Endothelial cell of umbilical vein (primary cell): Measurements from ENCODE around the gene BMX. TPM values are rescaled to one million over a fixed set of nuclear protein-coding genes. Genes with fewer than 3 reads are reported as not detected.

Experiments used
- BruUV-seq: library from RNA; stranded (reverse); fragments of 400-500 nt; replicated peaks from 2 replicates; lab custom pipeline; 2021; lab: Mats Ljungman, UMichigan
- CTCF ChIA-PET: fragments of 300-600, 350-600 bp; sonication (Branson Sonifier 250); formaldehyde crosslinking; loops from one replicate; lab custom pipeline; 2021; ENCODE audit warnings: antibody characterized with exemption, inconsistent platforms; lab: Charles Lee
- POLR2A ChIA-PET: fragments of 300-600, 350-600 bp; sonication (Branson Sonifier 250); formaldehyde crosslinking; loops from one replicate; lab custom pipeline; 2021; ENCODE audit warnings: antibody characterized with exemption, inconsistent platforms; lab: Charles Lee
- DNase-seq: peaks from one replicate; pipeline ENCODE4 v3.0.0-alpha.2; 2011; ENCODE audit warnings: low read depth, low spot score
- FAIRE-seq: peaks from 2 replicates; lab custom pipeline; 2011; peaks lifted over from hg19 to GRCh38; lab: Jason Lieb, UNC
- H2AFZ ChIP-seq: 2 replicates; pipeline ENCODE4 v1.6.0; 2012; ENCODE audit warnings: low read depth, low read length, control low read depth, inconsistent platforms
- H3K27ac ChIP-seq: 2 replicates; pipeline ENCODE4 v1.5.1; 2011; ENCODE audit warnings: low read depth, mild to moderate bottlenecking, control low read depth, low read length, moderate library complexity; ENCODE audit not compliant: insufficient read depth
- H3K27me3 ChIP-seq, 2 experiments: 2 replicates each; pipeline versions ENCODE4 v1.6.0 to v1.6.1; 2011; ENCODE audit warnings: low read length in 2 of 2, mixed read lengths in 1 of 2; ENCODE audit not compliant: control insufficient read depth in 2 of 2, insufficient read depth in 2 of 2
- H3K36me3 ChIP-seq, 2 experiments: 2 replicates in 1 of 2; 3 replicates in 1 of 2; pipeline ENCODE4 v1.5.1; 2011; ENCODE audit warnings: low read length in 2 of 2, mild to moderate bottlenecking in 1 of 2, moderate library complexity in 1 of 2; ENCODE audit not compliant: control insufficient read depth in 2 of 2, insufficient read depth in 2 of 2; ENCODE audit errors: extremely low read depth in 1 of 2
- H3K4me1 ChIP-seq: 3 replicates; pipeline ENCODE4 v1.5.1; 2011; ENCODE audit warnings: mild to moderate bottlenecking, low read length; ENCODE audit not compliant: control insufficient read depth, insufficient read depth; ENCODE audit errors: extremely low read depth
- H3K4me2 ChIP-seq: 2 replicates; pipeline ENCODE4 v1.6.1; 2011; ENCODE audit warnings: low read length, control low read depth, mixed read lengths; ENCODE audit not compliant: insufficient read depth
- H3K4me3 ChIP-seq, 3 experiments: fragments of 200-600 bp in 1 of 3; sonication (generic), shearing (Covaris generic) in 1 of 3; replicated peaks in 1 of 3; 2 replicates each; pipeline ENCODE4 v1.5.1; 2011 to 2016; ENCODE audit warnings: control low read depth in 3 of 3, low read length in 3 of 3, mild to moderate bottlenecking in 2 of 3, inconsistent platforms in 1 of 3, low read depth in 1 of 3, moderate library complexity in 1 of 3; ENCODE audit not compliant: insufficient read depth in 1 of 3
- H3K79me2 ChIP-seq: 2 replicates; pipeline ENCODE4 v1.6.0; 2012; ENCODE audit warnings: low read length, inconsistent platforms; ENCODE audit not compliant: control insufficient read depth, insufficient read depth
- H3K9ac ChIP-seq: replicated peaks from 2 replicates; pipeline ENCODE3; 2011; ENCODE audit warnings: low read length, control low read depth; ENCODE audit not compliant: insufficient read depth; ENCODE audit errors: extremely low read depth
- H3K9me1 ChIP-seq: replicated peaks from 3 replicates; pipeline ENCODE4 v1.6.0; 2011; ENCODE audit warnings: mild to moderate bottlenecking, low read length; ENCODE audit not compliant: control insufficient read depth, insufficient read depth; ENCODE audit errors: extremely low read depth
- H3K9me3 ChIP-seq: replicated peaks from 2 replicates; pipeline ENCODE4 v1.5.1; 2012; ENCODE audit warnings: low read length, inconsistent platforms; ENCODE audit not compliant: control insufficient read depth, insufficient read depth
- H4K20me1 ChIP-seq: replicated peaks from 2 replicates; pipeline ENCODE3; 2011; ENCODE audit warnings: mild to moderate bottlenecking, low read length; ENCODE audit not compliant: control insufficient read depth, insufficient read depth; ENCODE audit errors: extremely low read depth
- CTCF ChIP-seq, 2 donors: IDR thresholded peaks; 1 replicate in 1 of 2; 2 replicates in 1 of 2; pipeline ENCODE4 v1.5.1; 2011; ENCODE audit warnings: low read length in 2 of 2, mild to moderate bottlenecking in 2 of 2, moderate library complexity in 2 of 2, control low read depth in 1 of 2, inconsistent platforms in 1 of 2, low read depth in 1 of 2; ENCODE audit not compliant: insufficient read depth in 1 of 2; ENCODE audit errors: extremely low read depth in 1 of 2
- EZH2 ChIP-seq: IDR thresholded peaks from 2 replicates; pipeline ENCODE4 v1.6.1; 2012; ENCODE audit warnings: borderline replicate concordance, low read depth, mild to moderate bottlenecking, moderate library complexity, low read length, inconsistent platforms; ENCODE audit not compliant: severe bottlenecking
- FOS ChIP-seq: IDR thresholded peaks from 2 replicates; pipeline ENCODE4 v1.6.1; 2011; ENCODE audit warnings: mild to moderate bottlenecking, low read length, moderate library complexity, borderline replicate concordance; ENCODE audit not compliant: insufficient read depth
- GATA2 ChIP-seq: IDR thresholded peaks from 2 replicates; pipeline ENCODE4 v1.7.0; 2011; ENCODE audit warnings: low read depth, mild to moderate bottlenecking, moderate library complexity, mixed read lengths, low read length; ENCODE audit not compliant: insufficient read length, insufficient read depth
- JUN ChIP-seq: IDR thresholded peaks from 2 replicates; pipeline ENCODE4 v1.6.1; 2011; ENCODE audit warnings: borderline replicate concordance, low read depth; ENCODE audit not compliant: insufficient read length, insufficient read depth
- MAX ChIP-seq: IDR thresholded peaks from 2 replicates; pipeline ENCODE4 v1.6.1; 2011; ENCODE audit not compliant: insufficient read depth, insufficient read length
- MYC ChIP-seq: IDR thresholded peaks from one replicate; pipeline ENCODE4 v1.6.1; 2011; ENCODE audit warnings: mild to moderate bottlenecking, low read depth, low read length
- POLR2A ChIP-seq: IDR thresholded peaks from 2 replicates; pipeline ENCODE4 v1.6.1; 2012; ENCODE audit warnings: low read depth, mild to moderate bottlenecking, control low read depth, low read length
- POLR2AphosphoS5 ChIP-seq: IDR thresholded peaks from 2 replicates; pipeline ENCODE4 v1.6.1; 2012; ENCODE audit warnings: low read depth, mild to moderate bottlenecking, control low read depth, low read length, moderate library complexity; ENCODE audit not compliant: insufficient read depth
- dilution Hi-C: fragments of 300-500 bp; cut with MboI; formaldehyde crosslinking; loops from one replicate; pipeline ENCODE4 v1.15.0; 2019; ENCODE audit warnings: low sequenced_read_pairs; ENCODE audit not compliant: extremely low pct_ligation_motif_present
- intact Hi-C: fragments of 100-400 bp; cut with micrococcal nuclease; formaldehyde crosslinking; loops from one replicate; pipeline ENCODE4 v1.10.0; 2022
- polyA plus RNA-seq, 4 experiments: library from polyadenylated mRNA; depleted of rRNA in 3 of 4; stranded (reverse) in 3 of 4; unstranded in 1 of 4; fragments of >200 nt; gene quantifications; 2 replicates each; pipeline versions ENCODE4 v1.2.1 to v1.2.3, GENCODE V29; 2011 to 2012; ENCODE audit warnings: missing spikeins in 1 of 4
- total RNA-seq: library from RNA; stranded (reverse); gene quantifications from 2 replicates; pipeline ENCODE4 v1.2.3, GENCODE V29; 2021

The BMX gene
- total and polyA plus RNA-seq, 2 donors (not counting 3 experiments of a cell fraction or from before 2014, with no cell fraction given), result 49.8 to 105 TPM

DNA sequence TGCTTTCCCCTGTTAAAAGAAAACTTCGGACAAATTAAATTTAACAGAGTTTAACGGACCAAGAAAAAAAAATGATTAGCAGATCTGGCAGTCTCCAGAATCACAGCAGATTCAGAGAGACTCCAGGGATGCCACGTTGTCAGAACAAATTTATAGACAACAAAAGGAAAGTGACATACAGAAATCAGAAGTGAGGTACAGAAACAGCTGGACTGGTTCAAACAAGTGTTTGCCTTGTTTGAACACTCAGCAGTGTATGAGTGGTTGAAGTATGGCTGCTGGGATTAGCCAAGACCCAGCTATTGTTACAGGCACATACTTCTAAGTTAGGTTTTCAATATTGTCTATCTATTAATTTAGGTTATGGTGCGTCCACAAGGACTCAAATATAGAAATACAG lies 26.6 kb upstream of the BMX start:
- POLR2A ChIA-PET, result no interaction called here
- Histone ChIP-seq H4K20me1 (no peaks in the 10 kb centered on the region), H3K4me3 (no peak overlapping the region), H2AFZ (no peak overlapping the region), H3K9me3 (no peaks in the 10 kb centered on the region), H3K36me3 (peaks cover 0 to 5% of the 10 kb centered on the region in 2 experiments), H3K9me1 (no peaks in the 10 kb centered on the region), H3K9ac (no peak overlapping the region), H3K4me1 (peaks cover 19% of the 10 kb centered on the region), H3K27me3 (no peaks in the 10 kb centered on the region), H3K79me2 (peaks cover 27% of the 10 kb centered on the region), H3K4me2 (no peak overlapping the region), H3K27ac (peak overlapping the region; percentile 7)
- BruUV-seq, result no TSS peak
- CTCF ChIA-PET, result no interaction called here
- no peak for FAIRE-seq
- dilution Hi-C loops (no loop called here), intact Hi-C loops (loop anchor here (5.0 kb wide), 1 partner anchor 178 kb away; no protein-coding TSS in a partner anchor)
- TF ChIP-seq CTCF (IDR thresholded peaks at IDR 0.05; ENCODE audit: extremely low read depth in 1 of 2, insufficient read depth in 1 of 2, low read depth in 1 of 2, low read length in 2 of 2) (no peak), GATA2 (no peak), POLR2AphosphoS5 (no peak), MAX (no peak), JUN (no peak), FOS (no peak), POLR2A (no peak), EZH2 (no peak), MYC (no peak)
- DNase-seq, result no peak
